ENCODE measurements around the gene TRIM9. TPM values are rescaled to one million over a fixed set of nuclear protein-coding genes. Genes with fewer than 3 reads are reported as not detected.

Gene TRIM9
- total RNA-seq, 2 donors from 2014 or later, result 0.46 to 6.5 TPM

DNA sequence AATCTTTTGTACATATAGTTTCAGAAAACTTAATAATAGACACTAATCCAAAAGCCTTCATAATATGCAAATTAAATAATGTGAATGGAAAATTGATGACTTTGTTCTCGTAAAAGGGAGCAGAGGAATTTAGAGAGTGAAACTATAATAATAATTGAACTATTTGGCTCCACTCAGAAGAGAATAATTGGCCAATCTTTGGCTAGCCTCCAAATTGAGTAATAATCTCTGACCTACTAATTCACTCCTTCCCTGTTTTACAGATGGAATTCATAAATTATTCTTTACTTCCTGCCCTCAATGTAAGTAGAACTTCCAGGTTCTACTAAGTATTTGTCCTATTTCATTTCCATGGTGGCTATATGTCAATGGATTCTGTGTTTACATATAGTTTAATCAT, 15.8 kb downstream of the TRIM9 start:
- Histone ChIP-seq H3K36me3 (no peaks in the 10 kb centered on the region), H3K4me3 (no peak overlapping the region), H3K27ac (no peak overlapping the region), H3K9me3 (no peaks in the 10 kb centered on the region), H3K4me1 (replicated peaks) (no peaks in the 10 kb centered on the region), H3K27me3 (replicated peaks; ENCODE audit: insufficient read depth) (no peaks in the 10 kb centered on the region)
- no peak for DNase-seq (ENCODE audit: low spot score)
- WGBS, result 49% methylated on average over 1 of the region's 1 CpG
- TF ChIP-seq, protein P1, sequence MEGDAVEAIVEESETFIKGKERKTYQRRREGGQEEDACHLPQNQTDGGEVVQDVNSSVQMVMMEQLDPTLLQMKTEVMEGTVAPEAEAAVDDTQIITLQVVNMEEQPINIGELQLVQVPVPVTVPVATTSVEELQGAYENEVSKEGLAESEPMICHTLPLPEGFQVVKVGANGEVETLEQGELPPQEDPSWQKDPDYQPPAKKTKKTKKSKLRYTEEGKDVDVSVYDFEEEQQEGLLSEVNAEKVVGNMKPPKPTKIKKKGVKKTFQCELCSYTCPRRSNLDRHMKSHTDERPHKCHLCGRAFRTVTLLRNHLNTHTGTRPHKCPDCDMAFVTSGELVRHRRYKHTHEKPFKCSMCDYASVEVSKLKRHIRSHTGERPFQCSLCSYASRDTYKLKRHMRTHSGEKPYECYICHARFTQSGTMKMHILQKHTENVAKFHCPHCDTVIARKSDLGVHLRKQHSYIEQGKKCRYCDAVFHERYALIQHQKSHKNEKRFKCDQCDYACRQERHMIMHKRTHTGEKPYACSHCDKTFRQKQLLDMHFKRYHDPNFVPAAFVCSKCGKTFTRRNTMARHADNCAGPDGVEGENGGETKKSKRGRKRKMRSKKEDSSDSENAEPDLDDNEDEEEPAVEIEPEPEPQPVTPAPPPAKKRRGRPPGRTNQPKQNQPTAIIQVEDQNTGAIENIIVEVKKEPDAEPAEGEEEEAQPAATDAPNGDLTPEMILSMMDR (IDR thresholded peaks at IDR 0.05), result no peak
- TF ChIP-seq POLR2AphosphoS5 (IDR thresholded peaks at IDR 0.05) (no peak), POLR2A (IDR thresholded peaks at IDR 0.05) (no peak)
- intact Hi-C loops (cut with DNase I), result no loop called here

DNA sequence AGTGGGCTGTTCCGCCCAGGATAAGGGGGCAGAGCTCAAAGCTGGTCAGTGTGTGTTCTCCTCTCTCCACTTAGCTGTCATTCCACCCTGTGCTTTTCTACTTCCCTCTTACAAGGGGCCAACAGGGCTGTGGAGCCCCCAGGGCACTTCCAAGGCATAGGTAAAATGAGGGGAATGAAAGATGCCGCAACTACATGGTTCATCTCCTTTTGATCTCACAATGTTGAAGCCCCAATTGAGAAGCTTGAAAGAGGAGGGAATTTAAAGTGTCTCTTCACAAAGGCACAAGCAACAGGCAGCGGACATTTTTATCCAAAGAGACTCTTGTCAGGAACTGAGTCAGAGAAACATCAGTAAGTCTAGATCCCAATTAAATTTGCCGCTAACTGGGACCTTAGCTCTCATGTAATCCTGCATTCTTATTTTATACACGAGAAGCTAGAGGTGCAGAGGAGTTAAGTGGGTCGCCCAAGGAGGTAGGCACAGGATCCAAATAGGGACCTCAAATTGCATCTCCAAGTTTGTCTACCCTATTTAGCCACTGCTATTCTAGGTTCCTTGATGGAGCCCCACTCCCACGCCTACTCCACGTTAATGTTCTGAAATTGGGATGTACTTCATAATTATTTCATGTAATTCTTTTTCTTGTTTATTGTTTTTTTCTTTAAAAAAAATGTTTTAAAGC, 20.1 kb downstream of the TRIM9 start:
- no peaks in the 10 kb centered on the region for H3K4me1 ChIP-seq (replicated peaks)
- no peaks in the 10 kb centered on the region for H3K9me3 ChIP-seq
- no peak overlapping the region for H3K27ac ChIP-seq
- DNase-seq (ENCODE audit: low spot score), result no peak
- no peaks in the 10 kb centered on the region for H3K36me3 ChIP-seq
- WGBS, result 92% methylated on average over 8 of the region's 8 CpGs
- no peaks in the 10 kb centered on the region for H3K27me3 ChIP-seq (replicated peaks; ENCODE audit: insufficient read depth)
- intact Hi-C loops (cut with DNase I), result no loop called here
- TF ChIP-seq, protein P1 (IDR thresholded peaks at IDR 0.05), result no peak
- TF ChIP-seq POLR2AphosphoS5 (IDR thresholded peaks at IDR 0.05) (no peak), POLR2A (IDR thresholded peaks at IDR 0.05) (no peak)
- H3K4me3 ChIP-seq, result no peak overlapping the region

DNA sequence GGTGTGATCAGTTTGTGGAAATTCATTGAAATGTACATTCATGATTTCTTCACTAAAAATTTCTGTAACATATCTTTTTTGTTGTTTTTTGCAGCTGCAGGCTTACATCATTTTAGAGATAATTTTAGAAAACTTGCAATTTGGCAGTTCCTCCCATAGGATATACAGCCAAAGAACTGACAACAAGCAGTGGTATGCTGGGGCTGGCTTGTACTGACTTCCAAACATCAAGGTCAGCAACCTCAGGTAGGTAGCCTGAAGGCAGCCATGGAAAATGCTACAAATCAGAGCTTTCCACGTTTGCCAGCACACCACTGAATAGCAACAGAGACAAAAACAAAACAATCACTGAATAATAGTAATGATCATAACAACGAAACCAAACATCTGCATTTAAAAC, 21.2 kb downstream of the TRIM9 start:
- no peak for DNase-seq (ENCODE audit: low spot score)
- no peak for TF ChIP-seq POLR2AphosphoS5 (IDR thresholded peaks at IDR 0.05)
- TF ChIP-seq POLR2A (IDR thresholded peaks at IDR 0.05), result no peak
- TF ChIP-seq, protein P1 (IDR thresholded peaks at IDR 0.05), result no peak
- no peaks in the 10 kb centered on the region for H3K9me3 ChIP-seq
- 70% methylated on average over 2 of the region's 2 CpGs for WGBS
- intact Hi-C loops (cut with DNase I), result no loop called here
- no peak overlapping the region for H3K27ac ChIP-seq
- no peak overlapping the region for H3K4me3 ChIP-seq
- no peaks in the 10 kb centered on the region for H3K36me3 ChIP-seq
- no peaks in the 10 kb centered on the region for H3K27me3 ChIP-seq (replicated peaks; ENCODE audit: insufficient read depth)
- no peaks in the 10 kb centered on the region for H3K4me1 ChIP-seq (replicated peaks)

DNA sequence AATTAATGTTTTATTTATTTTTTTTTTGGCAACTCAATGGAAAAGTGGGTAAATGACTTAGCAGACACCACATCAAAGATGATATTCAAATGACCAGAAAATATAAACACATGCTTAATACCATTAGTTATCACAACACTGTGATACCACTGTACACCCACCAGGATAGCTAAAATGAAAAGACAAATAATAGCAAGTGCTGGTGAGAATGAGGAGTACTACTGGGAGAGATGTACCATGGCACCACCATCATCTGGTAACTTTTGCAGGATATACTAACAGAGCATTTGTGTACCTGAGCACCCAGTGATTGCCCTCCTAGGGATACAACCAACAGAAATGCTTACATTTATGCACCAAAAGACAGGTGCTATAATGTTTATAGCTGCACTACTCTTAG, 21.9 kb downstream of the TRIM9 start:
- Histone ChIP-seq H3K4me1 (replicated peaks) (no peaks in the 10 kb centered on the region), H3K9me3 (no peaks in the 10 kb centered on the region), H3K27ac (no peak overlapping the region), H3K36me3 (no peaks in the 10 kb centered on the region), H3K27me3 (replicated peaks; ENCODE audit: insufficient read depth) (no peaks in the 10 kb centered on the region), H3K4me3 (no peak overlapping the region)
- TF ChIP-seq, protein P1 (IDR thresholded peaks at IDR 0.05), result no peak
- TF ChIP-seq POLR2AphosphoS5 (IDR thresholded peaks at IDR 0.05) (no peak), POLR2A (IDR thresholded peaks at IDR 0.05) (no peak)
- DNase-seq (ENCODE audit: low spot score), result no peak
- intact Hi-C loops (cut with DNase I), result no loop called here

DNA sequence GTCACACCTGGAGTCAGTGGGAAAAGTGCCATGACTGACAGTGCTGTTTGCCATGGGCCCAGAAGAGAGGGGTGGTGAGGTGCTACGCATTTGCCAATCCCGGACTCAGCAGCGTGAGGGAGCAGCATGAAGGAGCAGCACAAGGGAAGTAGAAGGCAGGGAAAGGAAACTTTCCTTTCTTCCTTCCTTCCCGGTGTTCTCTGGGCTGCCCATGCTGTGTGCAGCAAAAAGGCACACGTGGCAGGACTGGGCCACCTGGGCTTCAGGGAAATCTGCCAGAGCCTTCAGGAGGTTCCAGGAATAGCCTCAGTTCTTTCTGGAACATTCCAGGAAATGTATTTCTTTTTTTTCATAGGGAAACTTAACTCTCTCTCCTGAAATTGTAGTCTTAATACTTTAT, 23.0 kb downstream of the TRIM9 start:
- Histone ChIP-seq H3K9me3 (no peaks in the 10 kb centered on the region), H3K36me3 (no peaks in the 10 kb centered on the region), H3K27me3 (replicated peaks; ENCODE audit: insufficient read depth) (no peaks in the 10 kb centered on the region), H3K4me3 (no peak overlapping the region), H3K27ac (no peak overlapping the region), H3K4me1 (replicated peaks) (no peaks in the 10 kb centered on the region)
- TF ChIP-seq, protein P1 (IDR thresholded peaks at IDR 0.05), result no peak
- TF ChIP-seq POLR2A (IDR thresholded peaks at IDR 0.05), result no peak
- no peak for TF ChIP-seq POLR2AphosphoS5 (IDR thresholded peaks at IDR 0.05)
- 39% methylated on average over 5 of the region's 5 CpGs for WGBS
- intact Hi-C loops (cut with DNase I), result no loop called here
- no peak for DNase-seq (ENCODE audit: low spot score)
